Stimulated activated CD8-positive, alpha-beta memory T cell treated with anti-CD3 and anti-CD28 coated beads, Interleukin-4, amount 100 ng/mL, for 1 hour (primary cell): ENCODE measurements around the gene GPR146.

Experiments used
- DNase-seq, 2 donors: peaks; one replicate each; pipeline ENCODE4 v3.0.0-alpha.2; 2020; ENCODE audit warnings: low read depth in 2 of 2, low spot score in 1 of 2

The GPR146 gene

DNA sequence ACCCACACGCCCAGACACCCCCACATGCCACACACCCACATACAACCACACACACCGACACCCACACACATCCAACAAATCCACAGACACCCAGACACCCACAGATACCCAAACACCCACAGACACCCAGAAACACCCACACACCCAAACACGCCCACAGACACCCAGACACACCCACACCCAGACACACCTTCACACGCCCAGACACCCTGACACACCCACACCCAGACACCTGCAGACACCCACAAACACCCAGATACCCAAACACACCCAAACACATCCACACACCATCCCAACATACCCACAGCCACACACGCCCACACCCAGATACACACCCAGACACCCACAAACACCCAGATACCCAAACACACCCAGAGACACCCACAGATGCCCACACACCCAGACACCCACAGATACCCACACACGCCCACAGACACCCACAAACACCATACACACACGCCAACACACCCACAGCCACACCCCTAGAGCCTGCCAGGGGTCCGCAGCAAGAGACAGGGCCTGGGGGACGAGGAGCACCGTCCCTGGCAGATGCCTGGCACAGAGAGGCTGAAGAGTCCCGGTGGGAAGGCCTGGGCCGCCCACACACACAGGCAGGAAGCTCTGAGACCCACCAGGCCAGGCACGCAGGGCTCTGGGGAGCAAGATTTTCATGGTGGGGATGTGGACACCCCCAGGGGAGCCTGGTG lies 32.9 kb upstream of the GPR146 start:
- no peak for DNase-seq

DNA sequence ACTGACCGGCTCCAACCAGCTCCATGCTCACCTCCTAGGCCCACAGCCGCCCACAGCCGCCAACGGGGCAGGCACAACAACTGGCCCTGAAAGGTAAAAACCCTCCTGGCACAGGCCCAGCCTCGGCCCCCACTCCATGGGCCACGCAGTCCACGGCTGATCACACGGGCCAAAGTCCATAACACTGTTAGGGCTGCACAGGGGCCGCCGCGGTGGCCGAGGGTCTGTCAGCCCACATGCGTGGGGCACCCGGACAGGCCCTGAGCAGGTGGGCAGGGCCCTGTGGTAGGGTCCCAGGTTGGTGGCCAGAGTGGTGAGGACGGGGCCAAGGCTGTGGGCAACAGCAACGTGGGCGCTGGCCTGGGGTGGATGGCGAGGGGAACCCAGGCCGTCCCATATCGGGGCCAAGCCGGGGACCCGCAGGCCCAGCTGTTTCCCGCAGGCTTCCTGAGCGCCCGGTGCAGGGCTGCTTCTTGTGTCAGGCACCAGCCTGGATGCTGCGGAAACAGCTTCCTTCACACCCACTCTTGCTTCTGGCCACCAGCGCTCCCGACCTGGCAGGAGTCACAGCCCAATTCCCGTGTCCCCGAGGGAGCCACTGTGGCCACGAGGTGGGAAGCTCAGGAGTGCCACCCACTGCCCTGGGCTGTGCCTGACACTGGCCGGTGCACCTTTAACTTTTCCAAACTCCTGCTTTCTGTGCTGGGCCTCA lies 32.2 kb upstream of the GPR146 start:
- no peak for DNase-seq

DNA sequence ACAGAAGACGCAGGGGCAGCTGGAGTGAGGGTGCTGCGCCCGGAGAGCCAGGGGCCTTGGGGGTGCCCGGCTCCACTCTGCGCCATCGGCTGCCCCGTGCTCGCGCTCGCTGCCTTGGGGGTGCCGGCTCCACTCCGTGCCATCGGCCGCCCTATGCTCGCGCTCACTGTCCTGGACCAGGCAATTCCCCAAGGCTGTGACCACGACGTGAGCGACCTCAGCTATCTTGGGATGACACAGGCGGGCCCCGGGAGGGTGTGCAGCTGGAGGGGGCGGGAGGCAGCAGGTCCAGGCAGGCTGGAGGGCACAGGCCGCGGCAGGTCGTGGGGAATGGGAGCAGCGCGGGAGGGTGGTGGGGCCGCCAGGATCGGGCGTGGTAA lies 31.6 kb upstream of the GPR146 start:
- no peak for DNase-seq

DNA sequence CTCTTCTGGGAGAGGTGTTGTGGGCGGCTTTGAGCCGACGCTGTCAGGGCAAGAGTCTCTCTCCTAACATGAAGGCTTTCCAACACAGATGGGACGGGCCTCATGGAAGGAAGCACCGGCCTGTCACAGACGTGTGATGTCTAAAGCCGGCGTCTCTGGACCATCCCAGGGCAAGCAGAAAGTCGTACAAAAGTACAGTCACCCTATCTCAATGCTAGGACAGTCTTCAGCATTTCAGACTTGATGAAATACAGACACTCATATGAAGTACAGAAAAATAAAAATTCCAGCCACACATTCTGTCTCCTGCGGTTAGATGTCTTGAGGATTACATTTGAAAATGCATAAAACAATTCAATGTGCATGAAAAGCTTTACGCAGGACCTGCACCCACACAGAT lies 30.8 kb upstream of the GPR146 start:
- DNase-seq = no peak

DNA sequence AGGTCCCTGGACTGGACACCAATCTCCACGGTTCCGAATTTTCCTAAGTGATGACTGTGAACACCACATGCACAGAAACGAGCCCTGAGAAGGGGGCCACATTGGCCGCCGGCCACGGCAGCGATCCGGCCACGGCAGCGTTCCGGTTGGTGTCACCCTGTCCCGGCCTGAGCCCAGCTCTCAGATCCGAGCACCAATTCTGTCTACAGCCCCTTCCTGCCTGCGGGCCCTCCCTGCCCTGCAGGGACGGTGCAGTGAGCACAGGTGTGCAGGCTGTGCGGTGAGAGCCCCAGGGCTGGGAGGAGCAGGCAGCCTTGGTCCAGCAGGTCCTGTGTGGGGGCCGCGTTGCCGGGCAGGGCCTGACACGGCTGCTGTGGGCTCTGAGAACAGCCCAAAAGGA lies 29.7 kb upstream of the GPR146 start:
- no peak for DNase-seq

DNA sequence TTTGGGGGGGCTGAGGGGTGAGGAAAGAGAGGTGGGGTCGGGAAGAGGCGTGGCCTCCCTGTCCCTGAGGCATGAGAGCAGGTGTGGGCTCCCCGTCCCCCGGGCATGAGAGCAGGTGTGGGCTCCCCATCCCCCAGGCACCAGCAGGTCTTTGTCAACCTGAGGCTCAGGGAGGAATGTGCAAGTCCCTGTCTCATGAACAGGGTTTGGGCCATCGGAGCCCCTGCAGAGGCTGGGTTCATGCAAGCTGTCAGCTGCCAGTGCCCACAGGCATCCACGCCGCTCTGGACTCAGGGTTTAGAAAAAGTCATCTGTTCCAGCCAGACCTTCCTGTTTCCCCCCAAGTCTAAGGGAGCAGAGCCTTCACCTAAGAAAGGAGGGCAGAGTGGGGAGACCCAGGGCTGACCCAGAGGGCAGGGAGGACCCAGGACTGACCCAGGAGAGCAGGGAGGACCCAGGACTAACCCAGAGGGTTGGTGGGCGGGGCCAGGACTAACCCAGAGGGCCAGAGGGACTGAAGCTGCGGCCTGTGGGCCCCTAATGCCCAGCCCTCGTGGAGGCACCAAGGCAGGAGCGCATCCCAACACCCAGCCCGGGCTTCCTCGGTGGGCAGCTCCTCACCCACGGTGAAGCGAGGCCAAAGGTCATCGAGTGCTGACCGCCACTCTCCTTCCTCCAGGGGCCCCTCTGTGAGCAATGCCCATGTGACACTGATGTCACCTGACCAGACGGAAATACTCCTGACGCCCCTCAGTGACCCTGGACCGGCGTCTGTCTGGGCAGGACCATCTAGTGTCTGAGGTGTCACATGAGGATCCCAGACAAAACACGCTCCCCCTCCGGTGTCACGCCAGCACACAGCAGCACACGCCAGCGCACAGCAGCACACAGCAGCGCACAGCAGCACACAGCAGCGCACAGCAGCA lies 28.9 kb upstream of the GPR146 start:
- no peak for DNase-seq

DNA sequence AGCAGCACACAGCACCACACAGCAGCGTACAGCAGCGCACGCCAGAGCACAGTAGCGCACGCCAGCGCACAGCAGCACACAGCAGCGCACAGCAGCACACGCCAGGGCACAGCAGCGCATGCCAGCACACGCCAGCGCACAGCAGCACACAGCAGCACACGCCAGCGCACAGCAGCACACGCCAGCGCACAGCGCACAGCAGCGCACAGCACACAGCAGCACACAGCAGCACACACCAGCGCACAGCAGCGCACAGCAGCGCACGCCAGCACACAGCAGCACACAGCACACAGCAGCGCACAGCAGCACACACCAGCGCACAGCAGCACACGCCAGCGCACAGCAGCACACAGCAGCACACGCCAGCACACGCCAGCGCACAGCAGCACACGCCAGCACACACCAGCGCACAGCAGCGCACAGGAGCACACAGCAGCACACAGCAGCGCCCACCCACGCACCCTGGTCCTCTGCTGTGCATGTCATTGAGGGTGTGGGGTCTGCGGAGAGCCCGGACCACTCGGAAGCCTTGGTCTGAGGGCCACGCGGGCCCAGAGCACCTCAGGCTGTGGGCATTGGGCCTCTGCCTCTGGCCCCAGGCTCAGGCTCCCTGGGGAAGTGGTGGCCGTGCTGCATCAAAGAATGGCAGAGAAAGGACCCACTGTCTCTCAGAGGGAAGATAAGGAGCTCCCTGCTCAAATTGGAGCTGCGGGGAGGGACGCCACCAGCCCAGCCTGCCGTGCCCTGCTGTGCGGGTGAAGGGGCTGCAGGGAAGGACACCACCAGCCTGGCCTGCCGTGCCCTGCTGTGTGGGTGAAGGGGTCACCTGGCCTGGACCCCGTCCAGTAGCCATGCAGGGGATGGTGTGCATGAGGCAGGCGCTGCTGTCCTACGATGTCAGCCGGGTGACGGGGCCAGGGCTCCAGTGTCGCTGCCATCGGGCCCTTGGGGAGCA lies 27.5 kb upstream of the GPR146 start:
- DNase-seq = no peak

DNA sequence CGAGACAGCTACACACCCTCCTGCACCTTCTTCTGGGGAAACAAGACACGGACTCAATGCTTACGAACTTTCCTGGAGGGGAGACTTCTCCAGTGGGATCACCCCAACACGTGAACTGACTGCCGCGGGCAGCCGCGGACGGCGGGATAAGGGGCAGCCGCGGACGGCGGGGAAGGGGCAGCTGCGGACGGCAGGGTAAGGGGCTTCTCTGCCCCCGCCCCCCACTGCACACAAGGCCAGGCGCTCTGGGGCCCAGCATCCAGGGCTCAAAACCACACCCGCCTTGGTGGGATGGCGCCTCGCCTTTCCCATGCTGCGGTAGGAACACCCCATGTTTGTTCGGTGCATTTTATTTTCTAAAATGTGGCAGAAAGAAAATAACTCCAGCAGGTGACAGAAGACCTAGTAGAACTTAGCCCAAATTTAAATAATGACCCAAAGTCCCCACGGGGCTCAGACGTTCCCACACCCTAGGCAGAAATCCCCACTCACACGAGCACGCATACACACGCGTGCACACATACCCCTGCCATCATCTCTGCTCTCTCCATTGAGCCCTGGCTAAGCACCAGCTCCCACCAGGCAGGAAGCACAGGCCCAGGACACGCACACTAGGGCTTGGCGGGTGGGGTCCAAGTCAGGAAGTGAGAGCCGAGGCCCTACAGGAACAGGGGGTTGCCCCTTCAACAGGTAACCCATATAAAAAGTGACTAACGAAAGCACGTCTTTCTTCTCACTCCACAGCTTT lies 26.6 kb upstream of the GPR146 start:
- DNase-seq = no peak

DNA sequence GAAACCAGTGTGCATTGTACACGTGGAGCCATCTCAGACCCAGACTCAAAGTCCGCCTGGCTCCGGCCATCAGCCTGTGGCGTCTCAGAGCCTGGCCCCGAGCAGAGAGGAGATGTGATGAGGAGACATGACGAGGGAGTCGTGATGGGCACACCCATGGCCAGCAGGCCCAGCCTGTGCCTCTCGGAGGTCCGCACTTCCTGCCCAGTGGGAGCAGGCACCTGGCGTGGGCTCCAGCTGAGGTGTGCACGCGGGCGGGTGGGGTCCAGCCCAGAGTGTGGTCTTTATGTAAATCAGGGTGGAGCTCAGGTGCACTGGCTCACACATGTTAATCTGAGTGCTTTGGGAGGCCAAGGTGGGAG lies 26.0 kb upstream of the GPR146 start:
- no peak for DNase-seq

DNA sequence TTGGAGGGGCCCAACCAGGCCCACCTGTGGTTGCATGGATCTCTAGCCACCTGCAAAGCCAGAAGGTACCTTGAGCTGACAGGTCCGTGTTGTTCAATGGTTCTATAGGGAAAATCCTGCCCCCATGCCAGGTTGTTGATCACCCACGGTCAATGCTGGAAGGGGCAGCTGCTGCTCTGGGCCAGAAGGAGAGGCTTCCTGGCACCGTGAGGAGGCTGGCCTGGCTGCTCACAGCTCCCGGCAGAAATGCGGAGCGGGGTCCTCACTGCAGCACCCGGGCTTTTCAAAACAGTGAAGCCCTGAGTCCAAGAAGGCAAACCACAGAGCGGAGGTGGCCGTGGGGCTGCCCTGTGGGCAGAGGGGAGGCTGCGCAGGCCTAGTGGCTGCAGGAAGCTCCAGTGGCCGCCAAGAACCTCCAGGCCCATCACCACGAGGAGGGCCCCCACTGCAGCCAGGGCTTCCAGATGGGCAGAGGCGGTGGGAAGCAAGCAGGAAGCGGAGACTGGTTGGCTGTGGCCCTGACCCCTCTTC lies 25.0 kb upstream of the GPR146 start:
- no peak for DNase-seq

DNA sequence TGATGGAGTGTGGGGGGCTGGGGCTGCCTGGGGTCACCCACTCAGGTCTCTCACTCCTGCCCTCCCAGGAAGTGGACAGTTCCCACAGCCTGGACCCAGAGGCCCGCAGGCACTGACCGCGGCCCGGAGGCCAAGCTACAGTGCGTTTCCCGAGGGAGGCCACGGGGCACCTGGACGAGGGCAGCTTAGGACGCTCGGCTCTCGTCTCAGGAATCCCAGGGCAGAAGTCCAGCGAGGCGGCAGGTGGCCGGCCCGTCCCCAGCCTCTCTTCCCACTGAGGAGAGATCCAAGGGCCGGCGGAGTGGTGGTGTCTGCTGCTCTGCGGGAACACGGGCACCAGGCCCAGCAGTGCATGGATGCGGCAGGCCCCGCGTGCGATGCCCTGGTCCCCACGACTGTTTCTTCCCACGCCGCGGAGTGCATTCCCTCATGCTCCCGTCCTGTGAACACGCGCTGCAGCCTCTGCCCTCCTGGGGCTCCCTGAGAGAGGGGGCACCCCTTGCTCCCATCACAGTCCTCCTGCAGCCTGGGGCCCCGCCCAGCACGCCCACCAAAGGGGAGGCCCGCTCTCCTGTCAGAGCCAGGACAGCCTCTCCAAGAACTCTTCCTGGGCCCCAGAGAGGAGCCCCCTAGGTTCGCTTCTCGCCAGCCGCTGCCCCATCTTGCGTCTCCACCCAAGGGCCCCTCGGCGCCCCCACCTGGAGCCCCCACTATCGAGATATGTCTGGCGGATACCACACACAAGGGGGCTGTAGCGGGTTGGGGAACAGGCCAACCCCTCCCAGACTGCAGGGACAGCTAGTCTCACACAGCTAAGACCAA lies 24.3 kb upstream of the GPR146 start:
- no peak for DNase-seq

DNA sequence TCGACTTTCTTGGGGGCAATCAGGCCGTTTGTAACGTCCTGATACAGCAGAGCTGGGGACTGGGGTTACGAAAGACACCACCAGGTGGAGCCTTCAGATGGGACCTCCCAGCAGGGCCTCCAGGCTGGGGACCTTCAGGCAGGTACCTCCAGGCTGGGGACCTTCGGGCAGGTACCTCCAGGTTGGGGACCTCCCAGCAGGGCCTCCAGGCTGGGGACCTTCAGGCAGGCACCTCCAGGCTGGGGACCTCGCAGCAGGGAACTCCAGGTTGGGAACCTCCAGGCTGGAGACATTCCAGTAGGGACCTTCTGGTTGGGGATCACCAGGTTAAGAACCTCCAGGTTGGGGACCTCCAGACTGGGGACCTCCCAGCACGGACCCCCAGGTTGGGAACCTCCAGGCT lies 23.5 kb upstream of the GPR146 start:
- no peak for DNase-seq

DNA sequence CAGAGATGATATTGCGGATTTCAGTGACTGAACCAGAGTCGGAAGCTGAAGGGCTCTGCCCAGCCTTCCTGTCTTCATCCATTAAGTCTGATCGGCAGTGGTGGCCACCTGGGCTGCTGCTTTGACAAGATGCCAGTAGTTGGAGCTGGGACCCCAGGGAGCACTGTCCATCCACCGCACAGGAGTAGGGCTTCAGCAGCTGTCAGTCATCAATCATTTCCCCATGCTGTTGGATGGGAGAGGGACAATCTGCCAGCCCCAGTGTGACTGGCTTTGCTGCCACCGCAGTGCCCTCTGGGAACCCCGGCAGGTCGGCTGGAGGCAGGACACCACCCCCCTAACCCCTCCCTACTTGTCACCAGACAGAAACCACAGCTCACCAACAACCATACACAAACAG lies 23.0 kb upstream of the GPR146 start:
- DNase-seq = no peak

DNA sequence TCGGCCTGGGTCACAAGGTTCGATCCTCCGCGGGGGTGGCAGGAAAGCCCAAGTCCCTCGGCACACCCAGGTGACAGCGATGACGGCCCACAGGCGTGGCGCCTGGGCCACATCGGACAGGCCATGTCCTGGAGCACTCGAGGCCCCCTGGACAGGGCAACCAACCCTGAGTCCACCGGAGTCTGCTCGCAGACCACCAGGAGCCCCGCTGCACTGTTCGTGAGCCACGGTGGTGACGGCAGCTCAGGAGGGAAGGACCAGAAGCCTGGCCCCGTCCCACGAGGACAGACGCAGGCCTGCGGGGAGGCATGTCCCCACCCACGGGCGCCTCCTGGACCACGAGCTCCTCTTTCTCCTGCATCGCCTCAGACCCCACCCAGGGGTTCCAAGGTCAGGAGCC lies 22.4 kb upstream of the GPR146 start:
- no peak for DNase-seq

DNA sequence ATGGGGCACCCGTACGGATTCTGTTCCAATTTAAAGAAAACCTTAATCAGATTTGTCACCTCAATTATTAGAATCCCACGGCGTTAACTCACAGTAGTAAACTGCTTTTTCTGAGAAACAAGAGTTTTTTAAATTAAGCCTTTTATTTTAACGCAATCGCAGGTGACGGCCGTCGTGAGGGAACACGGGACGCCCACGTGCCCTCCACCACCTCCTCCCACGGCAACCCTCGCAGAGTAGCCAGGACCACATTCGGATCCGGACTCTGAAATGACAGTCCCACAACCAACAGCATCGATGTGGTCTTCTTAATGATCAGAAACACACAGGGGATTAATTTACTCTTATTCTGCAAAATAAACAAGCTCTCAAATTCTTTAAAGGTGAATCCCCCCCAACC lies 22.0 kb upstream of the GPR146 start:
- DNase-seq = no peak

DNA sequence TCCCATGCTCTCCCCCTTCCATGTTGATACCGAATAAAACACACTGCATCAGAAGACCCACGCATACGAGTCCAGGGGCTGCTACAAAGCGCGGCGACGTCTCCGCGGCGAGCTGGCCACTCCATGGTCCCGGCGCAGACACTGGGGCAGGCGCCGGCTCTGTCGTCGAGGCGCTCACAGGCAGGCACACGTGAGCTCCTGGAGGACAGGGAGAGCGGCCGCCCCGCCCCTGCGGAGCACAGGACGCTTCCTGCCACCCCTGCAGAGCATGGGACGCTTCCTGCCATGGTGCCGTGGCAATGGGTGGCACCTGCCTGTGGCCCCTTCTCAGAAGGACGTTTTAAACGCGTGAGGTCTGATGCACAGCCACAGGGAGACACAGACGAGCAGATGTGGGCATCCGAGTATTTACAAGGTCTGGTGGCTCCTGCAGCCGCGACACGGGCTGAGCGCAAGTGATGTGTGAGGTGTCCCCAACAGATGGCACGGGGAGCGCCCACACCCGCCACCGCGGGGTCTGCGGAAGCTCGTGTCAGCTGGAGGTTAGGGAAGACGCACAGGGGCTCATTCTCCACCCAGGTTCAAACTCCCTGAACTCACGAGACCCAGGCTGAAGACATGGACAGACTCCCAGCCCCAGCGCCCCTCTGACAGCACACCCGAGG lies 21.4 kb upstream of the GPR146 start:
- no peak for DNase-seq

DNA sequence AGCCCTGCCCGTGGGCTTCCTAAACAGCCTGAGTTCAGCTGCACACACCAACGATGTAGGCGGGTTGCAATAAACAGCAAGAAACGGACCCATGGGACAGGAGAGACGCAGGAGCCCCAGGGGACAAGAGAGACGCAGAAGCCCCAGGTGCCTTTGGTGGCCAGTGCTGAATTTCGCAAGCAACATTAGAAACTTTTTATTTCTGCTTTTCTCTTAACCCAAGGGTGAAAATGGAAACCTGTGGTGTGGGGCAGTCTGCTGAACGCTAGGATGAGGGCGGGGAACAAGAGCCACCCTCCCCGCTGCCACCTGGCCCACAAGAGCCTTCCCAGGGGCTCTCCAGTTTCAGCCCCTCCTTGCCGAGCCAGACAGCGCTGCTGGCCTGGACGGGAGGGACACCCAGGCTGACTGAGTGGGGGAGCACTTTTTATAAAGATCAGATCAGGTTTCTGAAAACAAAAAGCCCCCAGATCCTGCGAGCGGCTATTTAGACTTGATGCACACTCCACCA lies 20.0 kb upstream of the GPR146 start:
- no peak for DNase-seq
